Measurements from ENCODE around the gene RAC3.
"Not testable (repeated sequence)": the region's sequence is repeated elsewhere in the genome, so short reads cannot be mapped to it uniquely, and the experiment has no call there.

Gene RAC3

GRCh38 chr17:82035488-82035887, 4.0 kb downstream of the RAC3 start:
- Histone ChIP-seq H3K27me3 (ENCODE audit: control insufficient read depth, insufficient read depth, low read length, poor library complexity, severe bottlenecking) (peaks cover 7% of the 10 kb centered on the region), H3K4me3 (ENCODE audit: insufficient read depth, low read depth, low read length) (no peak overlapping the region), H3K36me3 (ENCODE audit: control insufficient read depth, insufficient read depth, low read length) (no peaks in the 10 kb centered on the region), H3K9me3 (ENCODE audit: control insufficient read depth, low read length) (no peaks in the 10 kb centered on the region), H3K4me1 (ENCODE audit: control insufficient read depth, insufficient read depth, low read length) (peaks cover 7% of the 10 kb centered on the region), H3K27ac (ENCODE audit: insufficient read depth, low read depth, low read length, poor library complexity, severe bottlenecking) (no peak overlapping the region)
- 93 to 98% methylated on average over 8 of the region's 8 CpGs for WGBS, 2 experiments

GRCh38 chr17:82035956-82036633, 4.6 kb downstream of the RAC3 start:
- peaks cover 7% of the 10 kb centered on the region for H3K27me3 ChIP-seq (ENCODE audit: control insufficient read depth, insufficient read depth, low read length, poor library complexity, severe bottlenecking)
- no peaks in the 10 kb centered on the region for H3K36me3 ChIP-seq (ENCODE audit: control insufficient read depth, insufficient read depth, low read length)
- H3K27ac ChIP-seq (ENCODE audit: insufficient read depth, low read depth, low read length, poor library complexity, severe bottlenecking) = no peak overlapping the region
- peak overlapping the region; percentile 68 for H3K4me3 ChIP-seq (ENCODE audit: insufficient read depth, low read depth, low read length)
- 93% methylated on average over 20 of the region's 20 CpGs for WGBS, 2 experiments
- peaks cover 7% of the 10 kb centered on the region for H3K4me1 ChIP-seq (ENCODE audit: control insufficient read depth, insufficient read depth, low read length)
- no peaks in the 10 kb centered on the region for H3K9me3 ChIP-seq (ENCODE audit: control insufficient read depth, low read length)

- Histone ChIP-seq H3K9me3 (ENCODE audit: control insufficient read depth, low read length) (no peaks in the 10 kb centered on the region), H3K4me1 (ENCODE audit: control insufficient read depth, insufficient read depth, low read length) (peaks cover 7% of the 10 kb centered on the region), H3K36me3 (ENCODE audit: control insufficient read depth, insufficient read depth, low read length) (no peaks in the 10 kb centered on the region), H3K4me3 (ENCODE audit: insufficient read depth, low read depth, low read length) (peak overlapping the region; percentile 68), H3K27ac (ENCODE audit: insufficient read depth, low read depth, low read length, poor library complexity, severe bottlenecking) (no peak overlapping the region), H3K27me3 (ENCODE audit: control insufficient read depth, insufficient read depth, low read length, poor library complexity, severe bottlenecking) (peaks cover 7% of the 10 kb centered on the region)
- 63 to 64% methylated on average over 23 of the region's 23 CpGs for WGBS, 2 experiments
These were observed 5.2 kb downstream of the RAC3 start for GRCh38 chr17:82036634-82037091.

- peak within 1 kb of the TSS; percentile 68 for H3K4me3 ChIP-seq (ENCODE audit: insufficient read depth, low read depth, low read length)
- peaks cover 7% of the 10 kb centered on the region for H3K27me3 ChIP-seq (ENCODE audit: control insufficient read depth, insufficient read depth, low read length, poor library complexity, severe bottlenecking)
- no peaks in the 10 kb centered on the region for H3K36me3 ChIP-seq (ENCODE audit: control insufficient read depth, insufficient read depth, low read length)
- peak within 1 kb of the TSS; percentile 97 for H3K27ac ChIP-seq (ENCODE audit: insufficient read depth, low read depth, low read length, poor library complexity, severe bottlenecking)
- peaks cover 6% of the 10 kb centered on the region for H3K4me1 ChIP-seq (ENCODE audit: control insufficient read depth, insufficient read depth, low read length)
- no peaks in the 10 kb centered on the region for H3K9me3 ChIP-seq (ENCODE audit: control insufficient read depth, low read length)
- 1% methylated on average over 92 of the region's 92 CpGs for WGBS, 2 experiments
These were observed 5.8 kb downstream of the RAC3 start, which contains the start of gene DCXR for GRCh38 chr17:82037092-82037888. Gene DCXR (minus strand): TSS chr17:82037697. CDS start chr17:82037682, 15 bp downstream.

- peaks cover 7% of the 10 kb centered on the region for H3K27me3 ChIP-seq (ENCODE audit: control insufficient read depth, insufficient read depth, low read length, poor library complexity, severe bottlenecking)
- no peak overlapping the region for H3K27ac ChIP-seq (ENCODE audit: insufficient read depth, low read depth, low read length, poor library complexity, severe bottlenecking)
- H3K9me3 ChIP-seq (ENCODE audit: control insufficient read depth, low read length) = no peaks in the 10 kb centered on the region
- H3K4me3 ChIP-seq (ENCODE audit: insufficient read depth, low read depth, low read length) = no peak overlapping the region
- peaks cover under 1% of the 10 kb centered on the region for H3K4me1 ChIP-seq (ENCODE audit: control insufficient read depth, insufficient read depth, low read length)
- no peaks in the 10 kb centered on the region for H3K36me3 ChIP-seq (ENCODE audit: control insufficient read depth, insufficient read depth, low read length)
- WGBS, 2 experiments = 23 to 27% methylated on average over 10 of the region's 10 CpGs
These were observed 6.4 kb downstream of the RAC3 start for GRCh38 chr17:82037889-82038195.

DNA sequence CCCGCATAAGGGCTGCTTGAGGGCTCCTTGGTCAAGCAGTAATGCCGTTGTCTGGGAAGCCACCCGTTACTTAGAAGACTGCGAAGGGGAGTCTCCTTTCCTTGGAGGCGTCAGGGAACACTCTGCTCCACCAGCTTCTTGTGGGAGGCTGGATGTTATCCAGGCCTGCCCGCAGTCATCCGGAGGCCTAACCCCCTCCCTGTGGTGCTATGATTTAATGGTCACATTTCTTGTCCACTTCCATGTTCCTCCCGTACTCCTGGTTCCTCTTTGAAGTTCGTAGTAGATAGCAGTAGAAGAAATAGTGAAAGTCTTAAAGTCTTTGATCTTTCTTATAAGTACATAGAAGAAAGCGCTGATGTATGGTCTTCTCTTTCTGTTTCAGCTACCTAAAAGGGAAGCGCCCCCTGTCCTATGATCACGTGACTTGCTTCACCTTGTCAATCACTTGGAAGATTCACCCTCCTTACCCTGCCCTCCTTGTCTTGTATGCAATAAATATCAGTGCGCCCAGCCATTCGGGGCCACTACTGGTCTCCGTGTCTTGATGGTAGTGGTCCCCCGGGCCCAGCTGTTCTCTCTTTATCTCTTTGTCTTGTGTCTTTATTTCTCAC, 7.4 kb downstream of the RAC3 start:
- WGBS, 2 experiments = 94 to 95% methylated on average over 16 of the region's 16 CpGs
- H3K27me3 ChIP-seq (ENCODE audit: control insufficient read depth, insufficient read depth, low read length, poor library complexity, severe bottlenecking); H3K36me3 ChIP-seq (ENCODE audit: control insufficient read depth, insufficient read depth, low read length); H3K27ac ChIP-seq (ENCODE audit: insufficient read depth, low read depth, low read length, poor library complexity, severe bottlenecking); H3K9me3 ChIP-seq (ENCODE audit: control insufficient read depth, low read length); H3K4me3 ChIP-seq (ENCODE audit: insufficient read depth, low read depth, low read length); H3K4me1 ChIP-seq (ENCODE audit: control insufficient read depth, insufficient read depth, low read length): not testable (repeated sequence)

DNA sequence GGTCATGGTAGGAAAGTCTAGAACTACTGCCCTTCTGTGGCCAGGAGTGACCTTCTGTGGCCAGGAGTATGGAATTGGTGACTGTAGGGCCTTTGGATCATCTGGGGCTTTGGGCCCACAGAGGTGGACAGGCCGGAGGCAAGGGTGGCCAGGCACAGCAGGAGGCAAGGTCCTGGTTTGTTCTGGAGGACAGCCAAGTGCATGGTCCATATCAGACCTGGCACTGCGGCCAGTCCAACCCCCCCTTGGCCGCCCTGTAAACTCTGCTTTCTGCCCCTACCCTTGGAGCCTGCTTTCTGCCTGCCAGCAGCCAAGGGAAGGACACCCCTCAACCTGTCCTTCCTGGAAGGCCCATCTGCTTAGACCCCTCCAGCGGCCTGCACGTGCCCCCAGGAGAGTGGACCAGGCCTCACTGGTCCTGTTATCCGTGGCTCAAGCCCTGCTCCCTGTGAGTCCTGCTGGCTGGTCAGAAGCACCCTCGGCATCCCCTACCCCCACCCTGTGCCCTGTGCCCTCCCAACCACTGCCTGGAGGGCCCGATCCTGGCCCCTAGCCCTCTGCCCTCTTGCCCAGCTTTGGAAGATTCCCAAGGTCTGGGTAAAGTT, 8.3 kb downstream of the RAC3 start:
- 93 to 94% methylated on average over 8 of the region's 8 CpGs for WGBS, 2 experiments
- H3K4me1 ChIP-seq (ENCODE audit: control insufficient read depth, insufficient read depth, low read length) = no peaks in the 10 kb centered on the region
- H3K4me3 ChIP-seq (ENCODE audit: insufficient read depth, low read depth, low read length) = no peak overlapping the region

DNA sequence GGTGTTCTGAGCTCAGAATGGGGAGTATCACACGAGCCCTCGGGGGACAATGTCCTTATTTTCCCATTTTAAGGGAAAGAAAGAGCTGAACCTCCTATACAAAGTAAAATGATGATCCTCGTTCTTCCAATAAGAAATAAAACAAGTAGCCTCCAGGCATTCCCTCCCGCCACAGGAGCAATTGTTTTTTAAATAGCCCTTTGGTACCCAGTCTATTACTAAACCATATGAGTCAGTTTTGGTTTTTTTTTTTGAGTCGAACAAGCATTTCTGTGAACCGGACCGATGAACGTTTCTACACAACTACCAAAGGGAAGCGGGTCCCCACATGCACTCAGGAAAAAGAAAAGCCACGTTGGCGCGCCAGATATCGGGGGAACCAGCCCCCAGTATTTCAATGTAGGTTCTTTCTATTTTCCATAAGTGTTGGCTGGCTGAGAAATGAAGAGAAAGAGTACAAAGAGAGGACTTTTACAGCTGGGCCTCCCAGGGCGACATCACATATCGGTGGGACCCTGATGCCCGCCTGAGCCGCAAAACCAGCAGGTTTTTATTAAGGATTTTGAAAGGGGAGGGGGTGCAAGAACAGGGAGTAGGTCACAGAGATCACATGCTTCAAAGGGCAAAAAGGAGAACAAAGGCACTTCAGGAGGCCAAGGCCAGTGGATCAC, 9.8 kb downstream of the RAC3 start:
- Histone ChIP-seq H3K4me3 (ENCODE audit: insufficient read depth, low read depth, low read length) (no peak overlapping the region), H3K27ac (ENCODE audit: insufficient read depth, low read depth, low read length, poor library complexity, severe bottlenecking) (no peak overlapping the region), H3K27me3 (ENCODE audit: control insufficient read depth, insufficient read depth, low read length, poor library complexity, severe bottlenecking) (peaks cover 6% of the 10 kb centered on the region), H3K4me1 (ENCODE audit: control insufficient read depth, insufficient read depth, low read length) (no peaks in the 10 kb centered on the region), H3K9me3 (ENCODE audit: control insufficient read depth, low read length) (no peaks in the 10 kb centered on the region), H3K36me3 (ENCODE audit: control insufficient read depth, insufficient read depth, low read length) (no peaks in the 10 kb centered on the region)
- WGBS, 2 experiments = 81% methylated on average over 17 of the region's 17 CpGs

More for the DNA sequence above, 8.3 kb downstream of the RAC3 start:
- Histone ChIP-seq H3K27me3 (ENCODE audit: control insufficient read depth, insufficient read depth, low read length, poor library complexity, severe bottlenecking) (peaks cover 7% of the 10 kb centered on the region), H3K27ac (ENCODE audit: insufficient read depth, low read depth, low read length, poor library complexity, severe bottlenecking) (no peak overlapping the region), H3K36me3 (ENCODE audit: control insufficient read depth, insufficient read depth, low read length) (no peaks in the 10 kb centered on the region), H3K9me3 (ENCODE audit: control insufficient read depth, low read length) (no peaks in the 10 kb centered on the region)

- WGBS, 2 experiments = 94 to 95% methylated on average over 9 of the region's 9 CpGs
- Histone ChIP-seq H3K36me3 (ENCODE audit: control insufficient read depth, insufficient read depth, low read length) (no peaks in the 10 kb centered on the region), H3K9me3 (ENCODE audit: control insufficient read depth, low read length) (no peaks in the 10 kb centered on the region), H3K27ac (ENCODE audit: insufficient read depth, low read depth, low read length, poor library complexity, severe bottlenecking) (no peak overlapping the region), H3K27me3 (ENCODE audit: control insufficient read depth, insufficient read depth, low read length, poor library complexity, severe bottlenecking) (no peaks in the 10 kb centered on the region), H3K4me1 (ENCODE audit: control insufficient read depth, insufficient read depth, low read length) (no peaks in the 10 kb centered on the region), H3K4me3 (ENCODE audit: insufficient read depth, low read depth, low read length) (no peak overlapping the region)
These were observed 11.2 kb downstream of the RAC3 start for GRCh38 chr17:82042649-82043048.
